Ishikawa (cell line): ENCODE measurements around the gene KRT77.
A peak's percentile ranks its signal among the peaks of the same experiment; 100 is the strongest.

Experiments used
- CEBPB ChIP-seq: IDR thresholded peaks from 2 replicates; pipeline ENCODE4 v1.6.1; 2012
- CREB1 ChIP-seq: IDR thresholded peaks from 2 replicates; pipeline ENCODE4 v1.6.1; 2012; ENCODE audit warnings: low read depth
- EGR1 ChIP-seq: IDR thresholded peaks from 2 replicates; pipeline ENCODE4 v1.6.1; 2012
- EP300 ChIP-seq: IDR thresholded peaks from 2 replicates; pipeline ENCODE4 v1.6.1; 2012; ENCODE audit warnings: borderline replicate concordance
- FOXM1 ChIP-seq: IDR thresholded peaks from 2 replicates; pipeline ENCODE4 v1.6.1; 2012; ENCODE audit warnings: low read depth, borderline replicate concordance
- MAX ChIP-seq: IDR thresholded peaks from 2 replicates; pipeline ENCODE4 v1.6.1; 2012
- NFIC ChIP-seq: IDR thresholded peaks from 2 replicates; pipeline ENCODE4 v1.6.1; 2012
- RAD21 ChIP-seq: IDR thresholded peaks from 2 replicates; pipeline ENCODE4 v1.6.1; 2012; ENCODE audit warnings: low read depth
- REST ChIP-seq: IDR thresholded peaks from 2 replicates; pipeline ENCODE4 v1.6.1; 2012; ENCODE audit warnings: low read depth, mild to moderate bottlenecking
- TAF1 ChIP-seq: IDR thresholded peaks from 2 replicates; pipeline ENCODE4 v1.6.1; 2012; ENCODE audit warnings: low read depth, mild to moderate bottlenecking
- TCF12 ChIP-seq: IDR thresholded peaks from 2 replicates; pipeline ENCODE4 v1.6.1; 2012; ENCODE audit warnings: low read depth
- TEAD4 ChIP-seq: IDR thresholded peaks from 2 replicates; pipeline ENCODE4 v1.6.1; 2012
- USF1 ChIP-seq: IDR thresholded peaks from 2 replicates; pipeline ENCODE4 v1.6.1; 2012
- YY1 ChIP-seq: IDR thresholded peaks from 2 replicates; pipeline ENCODE4 v1.6.1; 2012; ENCODE audit warnings: low read depth
- ZBTB7A ChIP-seq: IDR thresholded peaks from 2 replicates; pipeline ENCODE4 v1.6.1; 2012; ENCODE audit warnings: low read depth

The KRT77 gene

GRCh38 chr12:52655720-52656124, 47.6 kb downstream of the KRT77 start:
- TF ChIP-seq EGR1 (no peak), TAF1 (no peak), NFIC (peak; percentile 61), FOXM1 (no peak), CEBPB (no peak), YY1 (no peak), MAX (no peak), EP300 (no peak)

GRCh38 chr12:52655251-52655650, 48.1 kb downstream of the KRT77 start:
- TF ChIP-seq CEBPB (no peak), MAX (no peak)

- no peak for TF ChIP-seq RAD21
- TF ChIP-seq YY1: no peak
- no peak for TF ChIP-seq NFIC
- no peak for TF ChIP-seq TAF1
- TF ChIP-seq CEBPB: no peak
- TF ChIP-seq MAX: no peak
- no peak for TF ChIP-seq FOXM1
- no peak for TF ChIP-seq EGR1
- TF ChIP-seq USF1: no peak
- no peak for TF ChIP-seq TCF12
- TF ChIP-seq CREB1: no peak
- no peak for TF ChIP-seq ZBTB7A
- TF ChIP-seq TEAD4: no peak
- TF ChIP-seq REST: no peak
- no peak for TF ChIP-seq EP300
Observed at GRCh38 chr12:52651726-52652261, 51.5 kb downstream of the KRT77 start, which contains the start of gene KRT2. KRT2 (minus strand) TSS chr12:52652211; CDS start chr12:52652142, 69 bp downstream.

- TF ChIP-seq EGR1 (no peak), NFIC (no peak), YY1 (no peak), FOXM1 (no peak), ZBTB7A (no peak), USF1 (no peak)
Observed at GRCh38 chr12:52650520-52651081, 52.7 kb downstream of the KRT77 start.

GRCh38 chr12:52649066-52649465, 54.3 kb downstream of the KRT77 start:
- TF ChIP-seq NFIC: no peak
- no peak for TF ChIP-seq MAX
- no peak for TF ChIP-seq FOXM1
- TF ChIP-seq USF1: no peak
- no peak for TF ChIP-seq CEBPB

GRCh38 chr12:52648012-52648550, 55.2 kb downstream of the KRT77 start:
- TF ChIP-seq NFIC: no peak
- no peak for TF ChIP-seq EP300
- TF ChIP-seq REST: no peak
- TF ChIP-seq YY1: no peak
- TF ChIP-seq EGR1: no peak
- no peak for TF ChIP-seq CEBPB
- TF ChIP-seq MAX: no peak
